OCI-LY3 (cell line): Measurements from ENCODE around the gene SCN2B.

Source experiments
- H2AFZ ChIP-seq: fragments of 200-600, 300-600 bp; shearing (Covaris generic); 2 replicates; pipeline ENCODE4 v1.6.0; 2014; ENCODE audit warnings: antibody characterized with exemption, low read depth, low read length
- H3K27ac ChIP-seq: fragments of 200-600, 300-600 bp; sonication (generic); 2 replicates; pipeline ENCODE4 v1.5.1; 2014; ENCODE audit warnings: mild to moderate bottlenecking, low read length, moderate library complexity, mixed read lengths
- H3K27me3 ChIP-seq: fragments of 200-600, 300-600 bp; sonication (generic); 2 replicates; pipeline ENCODE4 v1.6.1; 2014; ENCODE audit warnings: low read depth, low read length, mixed read lengths
- H3K36me3 ChIP-seq: fragments of 200-600, 300-600 bp; sonication (generic); replicated peaks from 2 replicates; pipeline ENCODE3; 2014; ENCODE audit warnings: low read depth, low read length, mixed read lengths
- H3K4me1 ChIP-seq: fragments of 300-600, 200-600 bp; sonication (generic); 2 replicates; pipeline ENCODE4 v1.6.1; 2014; ENCODE audit warnings: low read length, mixed read lengths
- H3K4me2 ChIP-seq: fragments of 200-600, 300-600 bp; sonication (generic); 2 replicates; pipeline ENCODE4 v1.6.1; 2014; ENCODE audit warnings: low read length, mixed read lengths
- H3K4me3 ChIP-seq: fragments of 300-600, 200-600 bp; sonication (generic); 2 replicates; pipeline ENCODE4 v1.5.1; 2014; ENCODE audit warnings: antibody characterized with exemption, mild to moderate bottlenecking, low read length, moderate library complexity
- H3K79me2 ChIP-seq: fragments of 300-600, 200-600 bp; shearing (Covaris generic); 2 replicates; pipeline ENCODE4 v1.6.1; 2014; ENCODE audit warnings: mild to moderate bottlenecking, low read length, mixed read lengths
- H3K9ac ChIP-seq: fragments of 300-600, 200-600 bp; shearing (Covaris generic); 2 replicates; pipeline ENCODE4 v1.6.0; 2014; ENCODE audit warnings: mild to moderate bottlenecking, low read length, moderate library complexity
- H3K9me3 ChIP-seq: fragments of 200-600, 300-600 bp; shearing (Covaris generic); 2 replicates; pipeline ENCODE4 v1.6.1; 2014; ENCODE audit warnings: low read length, mixed read lengths; ENCODE audit not compliant: insufficient read depth
- H4K20me1 ChIP-seq: fragments of 200-600, 300-600 bp; sonication (generic); 2 replicates; pipeline ENCODE4 v1.6.1; 2016; ENCODE audit warnings: low read length, mixed read lengths; ENCODE audit not compliant: insufficient read depth
- CTCF ChIP-seq: fragments of 200-600, 300-600 bp; sonication (generic); IDR thresholded peaks from 2 replicates; pipeline ENCODE4 v1.5.1; 2014; ENCODE audit warnings: antibody characterized with exemption, low read length, low read depth
- EZH2phosphoT487 ChIP-seq: fragments of 200-600 bp; shearing (Covaris generic); IDR thresholded peaks from 2 replicates; pipeline ENCODE4 v1.6.1; 2018; ENCODE audit warnings: antibody characterized with exemption, mixed run types, low read depth

The SCN2B gene

GRCh38 chr11:118157186-118157895 is 19.1 kb downstream of the SCN2B start:
- H3K36me3 ChIP-seq = no peaks in the 10 kb centered on the region
- H4K20me1 ChIP-seq = no peaks in the 10 kb centered on the region
- TF ChIP-seq CTCF (no peak), EZH2phosphoT487 (no peak)
- peaks cover 44% of the 10 kb centered on the region for H3K27me3 ChIP-seq
- no peak overlapping the region for H3K4me2 ChIP-seq
- no peak overlapping the region for H3K9ac ChIP-seq
- H3K27ac ChIP-seq = no peak overlapping the region
- no peak overlapping the region for H3K4me3 ChIP-seq
- H2AFZ ChIP-seq = no peak overlapping the region
- H3K79me2 ChIP-seq = no peaks in the 10 kb centered on the region
- no peaks in the 10 kb centered on the region; the same call in 1 of the 2 replicates for H3K4me1 ChIP-seq
- no peaks in the 10 kb centered on the region for H3K9me3 ChIP-seq

GRCh38 chr11:118156531-118157185 is 19.8 kb downstream of the SCN2B start:
- Histone ChIP-seq H3K79me2 (no peaks in the 10 kb centered on the region), H3K36me3 (no peaks in the 10 kb centered on the region), H4K20me1 (no peaks in the 10 kb centered on the region), H2AFZ (no peak overlapping the region), H3K27me3 (peaks cover 41% of the 10 kb centered on the region), H3K4me2 (no peak overlapping the region), H3K4me1 (no peaks in the 10 kb centered on the region; the same call in 1 of the 2 replicates), H3K4me3 (no peak overlapping the region), H3K9ac (no peak overlapping the region), H3K27ac (no peak overlapping the region), H3K9me3 (no peaks in the 10 kb centered on the region)
- TF ChIP-seq EZH2phosphoT487 = no peak
- TF ChIP-seq CTCF = no peak

- H3K4me2 ChIP-seq = no peak overlapping the region
- H4K20me1 ChIP-seq = no peaks in the 10 kb centered on the region
- TF ChIP-seq EZH2phosphoT487 (no peak), CTCF (no peak)
- no peak overlapping the region for H3K9ac ChIP-seq
- no peaks in the 10 kb centered on the region for H3K79me2 ChIP-seq
- no peak overlapping the region for H3K4me3 ChIP-seq
- no peak overlapping the region for H3K27ac ChIP-seq
- H2AFZ ChIP-seq = no peak overlapping the region
- H3K36me3 ChIP-seq = no peaks in the 10 kb centered on the region
- H3K27me3 ChIP-seq = peaks cover 41% of the 10 kb centered on the region
- H3K9me3 ChIP-seq = no peaks in the 10 kb centered on the region
- H3K4me1 ChIP-seq = no peaks in the 10 kb centered on the region; the same call in 1 of the 2 replicates
These were observed 20.5 kb downstream of the SCN2B start for GRCh38 chr11:118155776-118156530.

- Histone ChIP-seq H4K20me1 (no peaks in the 10 kb centered on the region), H3K9me3 (no peaks in the 10 kb centered on the region), H3K4me1 (no peaks in the 10 kb centered on the region), H3K4me3 (no peak overlapping the region), H3K9ac (no peak overlapping the region), H3K27ac (no peak overlapping the region), H3K36me3 (no peaks in the 10 kb centered on the region), H3K27me3 (peaks cover 41% of the 10 kb centered on the region), H3K4me2 (no peak overlapping the region), H2AFZ (no peak overlapping the region), H3K79me2 (no peaks in the 10 kb centered on the region)
- TF ChIP-seq CTCF (no peak), EZH2phosphoT487 (no peak)
These were observed 21.8 kb downstream of the SCN2B start for GRCh38 chr11:118154641-118155040.
